GM18868 (cell line): ENCODE measurements around the gene CSNK2A1.
"Not testable (repeated sequence)": the region's sequence is repeated elsewhere in the genome, so short reads cannot be mapped to it uniquely, and the experiment has no call there.

ENCODE experiments used
- ATAC-seq: cut with Tn5 transposase; IDR thresholded peaks from one replicate; pipeline ENCODE4 v1.9.1; 2021; ENCODE audit warnings: mild to moderate bottlenecking, moderate library complexity; ENCODE audit not compliant: unreplicated experiment

CSNK2A1 gene

GRCh38 chr20:496126-496696 lies 47.4 kb downstream of the CSNK2A1 start:
- ATAC-seq: no peak

GRCh38 chr20:492159-492558 lies 51.4 kb downstream of the CSNK2A1 start:
- ATAC-seq: no peak

GRCh38 chr20:487655-488054 lies 55.9 kb downstream of the CSNK2A1 start:
- no peak for ATAC-seq

- no peak for ATAC-seq
Measured at GRCh38 chr20:483815-484644, 59.6 kb downstream of the CSNK2A1 start.

- ATAC-seq: no peak
Measured at GRCh38 chr20:481167-481566, 62.4 kb downstream of the CSNK2A1 start.

- ATAC-seq: no peak
Measured at GRCh38 chr20:480044-480443, 63.5 kb downstream of the CSNK2A1 start.

- ATAC-seq: no peak
Measured at GRCh38 chr20:479487-479886, 64.1 kb downstream of the CSNK2A1 start.

GRCh38 chr20:478949-479429 lies 64.6 kb downstream of the CSNK2A1 start:
- no peak for ATAC-seq

- no peak for ATAC-seq
Measured at GRCh38 chr20:478010-478948, 65.3 kb downstream of the CSNK2A1 start.

GRCh38 chr20:476561-477249 lies 66.9 kb downstream of the CSNK2A1 start:
- not testable (repeated sequence) for ATAC-seq

GRCh38 chr20:475463-476357 lies 67.9 kb downstream of the CSNK2A1 start:
- ATAC-seq: no peak

GRCh38 chr20:474581-474980 lies 69.0 kb downstream of the CSNK2A1 start:
- no peak for ATAC-seq

- ATAC-seq: no peak
Measured at GRCh38 chr20:472889-473292, 70.7 kb downstream of the CSNK2A1 start.

- no peak for ATAC-seq
Measured at GRCh38 chr20:472137-472846, 71.3 kb downstream of the CSNK2A1 start.

GRCh38 chr20:469746-470490 lies 73.7 kb downstream of the CSNK2A1 start:
- ATAC-seq: no peak

- ATAC-seq: no peak
Measured at GRCh38 chr20:467755-468154, 75.8 kb downstream of the CSNK2A1 start.

- ATAC-seq: peak; percentile 95
Measured at GRCh38 chr20:462199-462991, 81.2 kb downstream of the CSNK2A1 start, which contains the start of gene TBC1D20. TBC1D20 (minus strand) TSS chr20:462533; CDS start chr20:462405, 128 bp downstream.
